Transverse colon (tissue), 4 donors: ENCODE measurements around the gene INSL6.

Source experiments
- CTCF ChIP-seq, 5 experiments: fragments of 200-600 bp in 3 of 5; fragments of 450-650 bp in 2 of 5; sonication (generic) in 3 of 5; IDR thresholded peaks; 1 replicate in 2 of 5; 2 replicates in 3 of 5; pipeline ENCODE4 v1.5.1; 2016 to 2017; ENCODE audit warnings: antibody characterized with exemption in 5 of 5, inconsistent platforms in 3 of 5, mild to moderate bottlenecking in 2 of 5, moderate library complexity in 1 of 5
- POLR2AphosphoS5 ChIP-seq, 3 donors: sonication (generic); formaldehyde crosslinking; IDR thresholded peaks; one replicate each; pipeline ENCODE4 v1.6.1; 2016; ENCODE audit warnings: antibody characterized with exemption in 3 of 3

DNA sequence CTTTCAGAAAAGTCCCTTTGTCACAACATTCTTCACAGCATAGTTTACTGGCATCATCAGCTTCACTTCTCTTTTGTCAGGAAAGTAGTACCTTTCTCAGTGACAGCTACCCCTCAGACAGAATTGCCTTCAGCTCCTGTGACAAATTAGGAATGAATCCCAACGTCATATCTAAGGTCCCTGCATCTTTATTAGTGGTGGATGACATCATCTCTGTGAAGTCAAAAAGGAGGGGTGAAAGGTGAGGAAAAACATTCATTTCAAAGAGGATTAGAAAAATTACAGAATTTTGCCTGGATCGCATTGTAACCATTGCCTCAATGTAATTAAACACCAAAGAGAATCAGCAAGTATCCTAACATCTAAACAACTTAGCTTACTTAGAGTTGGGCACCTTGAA lies 7.9 kb upstream of the INSL6 start:
- TF ChIP-seq CTCF (IDR thresholded peaks at IDR 0.05) (no peak), POLR2AphosphoS5 (IDR thresholded peaks at IDR 0.05) (no peak)
